ENCODE measurements around the gene CHAD. TPM values are rescaled to one million over a fixed set of nuclear protein-coding genes. Genes with fewer than 3 reads are reported as not detected.

CHAD gene
- total and polyA plus RNA-seq, 2 of the 13 experiments (the other 11 are each of a cell fraction or from before 2014, with no cell fraction given): 1.4 TPM; not detected in 1

DNA sequence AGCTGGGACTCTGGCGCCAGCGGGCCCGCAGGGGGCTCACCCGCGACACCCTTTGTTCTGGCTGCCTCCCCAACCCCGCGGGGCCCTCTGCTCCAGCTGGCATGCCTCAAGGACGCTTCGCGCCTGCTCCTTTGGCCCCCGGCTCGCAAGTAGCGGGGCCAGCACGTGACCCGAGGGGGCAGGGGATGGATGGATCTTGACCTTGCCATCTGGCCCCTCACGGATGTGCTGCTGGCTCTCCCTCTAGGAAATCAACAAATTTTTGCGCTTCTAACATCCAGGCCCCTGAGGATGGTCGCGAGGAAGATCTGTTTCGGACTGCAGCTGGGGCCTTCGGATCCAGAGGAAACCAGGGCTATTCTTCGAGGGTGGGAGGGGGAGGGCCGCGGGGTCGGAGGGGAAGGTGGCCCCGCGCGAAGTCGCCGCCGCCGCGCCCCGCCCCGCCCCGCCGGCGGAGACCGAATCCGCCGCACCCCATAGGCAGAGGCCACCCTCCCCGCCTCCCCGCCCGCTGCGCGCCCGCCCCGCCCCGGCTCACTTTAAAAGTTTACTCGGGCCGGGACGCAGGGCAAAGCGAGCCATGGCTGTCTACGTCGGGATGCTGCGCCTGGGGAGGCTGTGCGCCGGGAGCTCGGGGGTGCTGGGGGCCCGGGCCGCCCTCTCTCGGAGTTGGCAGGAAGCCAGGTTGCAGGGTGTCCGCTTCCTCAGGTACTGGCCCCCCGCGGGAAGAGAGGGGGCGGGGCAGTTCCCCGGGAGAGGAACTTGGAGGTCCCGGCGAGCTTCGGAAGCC, 42.8 kb downstream of the CHAD start, which contains the start of gene ACSF2:
Gene ACSF2, plus strand, starts transcription at position 537 of the 790 bp plus-strand sequence. Its CDS starts 44 bp downstream, at position 581.
- POLR2A ChIA-PET: interaction anchor here (0.6 to 5.6 kb wide), 9 partner anchors 10 to 64 kb away, joined by 3 to 99 read pairs (median 5); partner anchors contain the start of genes LRRC59 and RSAD1
- no peak for FAIRE-seq
- Histone ChIP-seq H3K36me3 (replicated peaks in 1 of 2; ENCODE audit: control insufficient read depth in 1 of 2, insufficient read depth in 2 of 2, low read length in 2 of 2) (no peaks in the 10 kb centered on the region), H3K27ac (ENCODE audit: extremely low read length, insufficient read depth, low read length) (peak within 1 kb of the TSS; percentile 83), H4K20me1 (ENCODE audit: insufficient read depth, low read length) (no peaks in the 10 kb centered on the region), H3K79me2 (ENCODE audit: insufficient read depth, low read length) (peaks cover 29% of the 10 kb centered on the region), H3K27me3 (ENCODE audit: control insufficient read depth in 1 of 2, insufficient read depth in 2 of 2, low read length in 2 of 2) (no peaks in the 10 kb centered on the region; a peak in 1 of 5 replicates), H3K4me2 (ENCODE audit: low read depth, low read length) (peak within 1 kb of the TSS; percentile 100), H3K4me3 (replicated peaks in 1 of 3; ENCODE audit: insufficient read depth in 1 of 3, low read depth in 2 of 3, low read length in 3 of 3) (peak within 1 kb of the TSS; percentile 74 to 91 (median 90)), H3K9ac (ENCODE audit: insufficient read depth, low read depth, low read length) (peak within 1 kb of the TSS; percentile 84), H2AFZ (ENCODE audit: low read length) (peak within 1 kb of the TSS; percentile 10), H3K4me1 (ENCODE audit: insufficient read depth, low read length) (peaks cover 92% of the 10 kb centered on the region), H3K9me3 (ENCODE audit: low read length) (no peaks in the 10 kb centered on the region)
- peak; percentile 54 for DNase-seq (ENCODE audit: low spot score)
- 4% methylated on average over 40 of the region's 70 CpGs for WGBS (ENCODE audit: low lambda C conversion rate)
- ATAC-seq: peak; percentile 67
- CTCF ChIA-PET (ENCODE audit: low intra/inter-chr PET ratio, low total read pairs): no interaction called here
- intact Hi-C loops (cut with micrococcal nuclease; ENCODE audit: unreplicated experiment) (no loop called here), in situ Hi-C loops (cut with HindIII; ENCODE audit: extremely low pct_ligation_motif_present, low pct_unique_long_range_greater_than_20kb) (no loop called here)
- no TSS peak for BruUV-seq (replicated peaks)
- TF ChIP-seq ZNF329 (CRISPR knock-in tag; IDR thresholded peaks at IDR 0.05; ENCODE audit: low read depth): no peak
- peak; percentile 49 for TF ChIP-seq HOXA3 (CRISPR knock-in tag; IDR thresholded peaks at IDR 0.05)
- TF ChIP-seq CENPX (CRISPR knock-in tag; IDR thresholded peaks at IDR 0.05): no peak
- TF ChIP-seq ZNF253 (CRISPR knock-in tag; IDR thresholded peaks at IDR 0.05; ENCODE audit: borderline replicate concordance): no peak
- TF ChIP-seq ZBTB7B (CRISPR knock-in tag; IDR thresholded peaks at IDR 0.05): no peak; the same call in 1 of the 2 replicates
- TF ChIP-seq ZFP62 (CRISPR knock-in tag; IDR thresholded peaks at IDR 0.05): no peak
- no peak for TF ChIP-seq ZNF136 (CRISPR knock-in tag; IDR thresholded peaks at IDR 0.05; ENCODE audit: low read depth)
- no peak for TF ChIP-seq GTF2F1 (IDR thresholded peaks at IDR 0.05; ENCODE audit: low read length)
- no peak for TF ChIP-seq ZNF513 (CRISPR knock-in tag; conservative IDR thresholded peaks at IDR 0.05)
- TF ChIP-seq CBFB (CRISPR knock-in tag; IDR thresholded peaks at IDR 0.05): no peak
- no peak for TF ChIP-seq NCOA1 (CRISPR knock-in tag; IDR thresholded peaks at IDR 0.05)
- no peak for TF ChIP-seq NAIF1 (CRISPR knock-in tag; IDR thresholded peaks at IDR 0.05; ENCODE audit: borderline replicate concordance)
- no peak for TF ChIP-seq REPIN1 (CRISPR knock-in tag; IDR thresholded peaks at IDR 0.05; ENCODE audit: borderline replicate concordance, low read depth)
- no peak; the same call in 1 of the 2 replicates for TF ChIP-seq DNMT3B (CRISPR knock-in tag; conservative IDR thresholded peaks at IDR 0.05)
- TF ChIP-seq HHEX (CRISPR knock-in tag; IDR thresholded peaks at IDR 0.05): no peak
- no peak for TF ChIP-seq ZFP36 (IDR thresholded peaks at IDR 0.05; ENCODE audit: borderline replicate concordance, low read depth, low read length, partially characterized antibody)
- TF ChIP-seq TRIM22 (IDR thresholded peaks at IDR 0.05): no peak
- TF ChIP-seq STAG1 (CRISPR knock-in tag; IDR thresholded peaks at IDR 0.05): peak; percentile 7; the same call in 1 of the 2 replicates
- TF ChIP-seq BATF2 (CRISPR knock-in tag; IDR thresholded peaks at IDR 0.05): no peak
- TF ChIP-seq ZNF34 (CRISPR knock-in tag; IDR thresholded peaks at IDR 0.05; ENCODE audit: borderline replicate concordance): no peak
- 0 out of 2 replicates have a peak, but pooled peaks have one; percentile 38 for TF ChIP-seq SP2 (CRISPR knock-in tag; IDR thresholded peaks at IDR 0.05)
